OCI-LY3 (cell line): ENCODE data around the gene PLPPR1.

Experiments
- CTCF ChIP-seq: fragments of 200-600, 300-600 bp; sonication (generic); IDR thresholded peaks from 2 replicates; pipeline ENCODE4 v1.5.1; 2014; ENCODE audit warnings: antibody characterized with exemption, low read length, low read depth
- EZH2phosphoT487 ChIP-seq: fragments of 200-600 bp; shearing (Covaris generic); IDR thresholded peaks from 2 replicates; pipeline ENCODE4 v1.6.1; 2018; ENCODE audit warnings: antibody characterized with exemption, mixed run types, low read depth

GRCh38 chr9:101140764-101141163 lies 112.2 kb downstream of the PLPPR1 start:
- TF ChIP-seq CTCF (no peak), EZH2phosphoT487 (no peak)
